HG03039 (cell line): ENCODE data around the gene SGF29.
"Not testable (repeated sequence)": the region's sequence is repeated elsewhere in the genome, so short reads cannot be mapped to it uniquely, and the experiment has no call there.

ENCODE experiments used
- ATAC-seq: cut with Tn5 transposase; IDR thresholded peaks from one replicate; pipeline ENCODE4 v1.9.1; 2021; ENCODE audit warnings: mild to moderate bottlenecking, moderate library complexity; ENCODE audit not compliant: unreplicated experiment

The SGF29 gene

DNA sequence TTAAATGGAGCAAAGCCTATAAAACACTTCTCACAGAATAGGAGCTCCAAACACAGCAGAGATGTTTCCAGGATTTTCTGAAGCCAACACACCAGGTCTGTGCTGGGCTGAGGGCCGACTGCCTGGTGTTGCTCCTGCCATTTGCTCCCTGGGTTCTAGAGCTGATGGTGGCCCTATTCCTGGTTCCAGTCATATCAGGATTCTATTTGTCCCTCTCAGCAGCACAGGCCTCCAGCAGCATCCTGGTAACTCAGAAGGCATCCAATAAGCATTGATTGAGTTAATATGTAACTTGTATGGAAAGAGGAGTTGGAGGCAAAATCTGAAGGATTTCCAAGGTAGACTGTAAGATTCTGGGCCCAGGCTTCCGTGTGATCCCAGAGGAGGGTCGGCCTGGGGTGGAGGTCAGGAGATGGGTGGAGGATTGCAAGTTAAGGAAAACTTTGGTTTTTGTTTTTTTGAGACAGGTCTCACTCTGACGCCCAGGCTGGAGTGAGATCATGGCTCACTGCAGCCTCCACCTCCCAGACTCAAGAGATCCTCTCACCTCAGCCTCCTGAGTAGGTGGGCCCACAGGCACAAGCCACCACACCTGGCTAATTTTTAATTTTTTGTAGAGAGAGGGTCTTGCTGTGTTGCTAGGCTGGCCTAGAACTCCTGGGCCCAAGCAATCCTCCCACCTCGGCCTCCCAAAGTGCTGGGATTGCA is 20.6 kb upstream of the SGF29 start:
- ATAC-seq = no peak

DNA sequence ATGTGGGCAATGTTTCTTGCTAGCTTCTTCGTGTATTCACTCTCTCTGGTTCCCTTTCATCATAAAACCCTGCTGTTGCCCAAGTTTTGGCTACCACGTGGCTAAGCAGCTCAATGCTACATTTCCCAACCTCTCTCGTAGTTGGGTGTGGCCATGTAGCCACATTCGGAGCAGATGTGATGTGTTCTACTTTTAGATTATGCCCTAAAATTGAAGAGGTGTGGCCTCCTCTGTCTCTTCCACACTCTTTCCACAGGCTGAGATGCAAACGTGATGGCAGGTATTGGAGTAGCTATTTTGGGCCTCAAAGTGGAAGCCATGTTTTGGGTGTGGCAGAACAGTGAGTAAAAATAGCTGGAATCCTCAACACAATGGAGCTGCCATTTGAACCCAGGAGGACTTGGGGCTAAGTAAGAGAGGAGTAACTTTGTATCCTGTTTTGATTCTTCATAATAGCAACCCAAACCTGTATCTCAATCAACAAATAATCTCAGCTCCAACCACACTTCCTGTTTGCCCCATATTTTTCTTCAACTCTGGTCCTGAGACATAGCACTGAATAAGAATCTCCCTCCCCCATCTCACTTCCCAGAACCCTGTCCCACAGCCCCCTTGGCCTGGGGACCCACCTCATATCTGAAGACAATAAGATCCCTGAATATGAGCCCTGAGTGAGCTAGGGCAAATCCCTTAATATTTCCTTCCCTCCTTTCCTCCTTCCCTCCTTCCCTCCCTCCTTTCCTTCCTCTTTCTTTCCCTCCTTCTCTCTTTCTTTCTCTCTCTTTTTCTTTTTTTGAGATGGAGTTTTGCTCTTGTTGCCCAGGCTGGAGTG is 19.0 kb upstream of the SGF29 start:
- no peak for ATAC-seq

DNA sequence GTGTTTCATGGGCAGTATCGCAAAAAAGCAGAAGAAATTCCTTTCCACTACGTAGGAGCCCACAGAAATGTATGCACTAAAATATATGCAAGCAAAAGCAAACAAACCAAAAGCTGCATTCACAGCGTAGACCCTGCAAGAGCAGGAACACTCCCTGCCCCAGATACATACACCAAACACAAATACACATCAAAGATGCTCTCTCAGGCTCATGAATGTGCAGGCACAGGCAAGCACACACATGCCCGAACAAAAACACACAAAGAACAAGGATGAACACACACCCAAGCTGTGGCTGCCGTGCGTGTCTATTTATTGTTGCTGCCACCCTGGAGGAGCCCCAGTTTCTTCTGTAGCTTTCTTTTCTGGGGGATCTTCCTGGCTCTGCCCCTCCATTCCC is 16.6 kb upstream of the SGF29 start:
- no peak for ATAC-seq

DNA sequence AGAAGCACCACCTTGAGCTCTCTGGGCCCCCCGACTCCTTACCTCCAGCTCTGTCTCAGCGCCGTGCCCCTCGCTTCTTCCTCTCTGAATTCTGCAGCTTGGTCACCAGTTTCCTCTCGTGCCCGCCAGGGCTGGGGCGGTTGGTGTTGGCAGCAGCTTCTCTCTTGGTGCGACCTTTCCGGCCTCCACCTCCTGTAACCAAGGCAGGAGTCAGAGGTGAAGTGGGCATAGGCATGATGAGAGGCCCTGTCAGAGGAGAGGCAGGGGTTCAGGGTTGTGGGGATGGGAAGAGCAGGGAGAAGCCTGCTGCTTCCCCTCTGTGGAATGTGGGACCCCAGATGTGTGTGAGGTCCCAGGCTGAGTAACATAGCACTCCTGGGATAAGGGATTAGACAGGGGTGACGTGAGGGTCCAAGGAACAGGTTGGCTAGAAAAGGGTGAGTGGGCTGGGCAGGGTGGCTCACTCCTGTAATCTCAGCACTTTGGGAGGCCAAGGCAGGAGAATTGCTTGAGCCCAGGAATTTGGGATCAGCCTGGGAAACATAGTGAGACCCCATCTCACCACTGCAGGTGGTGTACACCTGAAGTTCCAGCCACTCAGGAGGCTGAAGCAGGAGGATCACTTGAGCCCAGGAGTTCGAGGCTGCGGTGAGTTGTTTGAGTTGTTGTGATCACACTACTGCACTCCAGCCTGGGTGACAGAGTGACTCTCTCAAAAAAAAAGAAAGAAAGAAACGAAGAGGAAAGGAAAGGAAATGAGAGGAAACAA is 15.6 kb upstream of the SGF29 start:
- no peak for ATAC-seq

DNA sequence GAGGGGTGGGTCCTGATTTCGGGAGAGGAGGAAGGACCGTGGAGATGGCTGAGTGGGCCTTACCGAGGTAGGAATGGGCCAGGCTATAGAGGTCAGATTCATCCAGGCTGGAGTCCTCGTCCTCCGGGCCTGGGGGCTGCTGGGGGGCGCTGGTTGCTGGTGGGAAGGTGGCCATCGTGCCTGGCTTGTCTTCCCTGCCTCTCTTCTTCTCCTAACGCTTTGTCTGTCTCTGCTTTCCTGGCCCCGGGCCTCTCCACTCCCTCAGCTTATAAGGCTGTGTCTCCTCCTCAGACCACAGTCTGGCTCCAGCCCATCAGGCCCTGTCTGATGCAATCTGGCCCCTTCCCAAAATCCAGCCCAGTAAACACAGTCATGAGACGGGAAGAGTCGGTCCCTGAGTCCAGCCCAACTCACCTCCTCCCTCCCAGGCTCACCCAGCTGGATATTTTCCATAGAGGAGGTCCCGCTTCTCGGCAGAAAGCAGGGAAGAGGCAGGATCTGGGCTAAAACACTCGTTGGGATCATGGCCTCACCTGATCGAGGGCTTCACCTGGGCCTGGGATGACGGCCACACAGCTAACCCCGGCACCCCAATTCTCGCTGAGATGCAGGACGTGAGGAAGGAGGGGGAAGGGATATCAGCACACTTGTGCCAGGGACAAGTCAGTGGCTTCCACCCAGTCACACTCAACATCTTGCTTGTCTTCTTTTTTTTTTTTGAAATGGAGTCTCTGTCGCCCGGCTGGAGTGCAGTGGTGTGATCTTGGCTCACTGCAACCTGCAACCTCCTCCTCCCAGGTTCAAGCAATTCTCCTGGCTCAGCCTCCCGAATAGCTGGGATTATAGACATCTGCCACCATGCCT is 14.8 kb upstream of the SGF29 start, which contains the start of gene NUPR1:
Gene NUPR1 (minus strand): TSS at position 242 of the 864 bp plus-strand sequence. CDS start 67 bp downstream, at position 175.
- ATAC-seq = no peak

DNA sequence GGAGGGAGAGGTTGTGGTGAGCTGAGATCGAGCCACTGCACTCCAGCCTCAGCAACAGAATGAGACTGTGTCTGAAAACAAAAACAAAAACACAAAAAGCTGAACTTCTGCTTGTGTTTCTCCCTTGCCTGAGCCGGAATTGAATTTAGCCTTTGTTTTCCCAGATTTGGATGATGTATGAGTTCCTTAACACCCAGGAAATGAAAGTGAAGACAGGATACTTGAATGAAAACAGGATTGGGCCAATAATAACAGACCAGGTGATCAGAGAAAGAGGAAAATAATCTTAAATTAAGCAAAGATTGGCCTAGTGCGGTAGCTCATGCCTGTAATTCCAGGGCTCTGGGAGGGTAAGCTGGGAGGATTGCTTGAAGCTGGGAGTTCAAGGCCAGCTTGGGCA is 13.4 kb upstream of the SGF29 start:
- ATAC-seq = no peak

DNA sequence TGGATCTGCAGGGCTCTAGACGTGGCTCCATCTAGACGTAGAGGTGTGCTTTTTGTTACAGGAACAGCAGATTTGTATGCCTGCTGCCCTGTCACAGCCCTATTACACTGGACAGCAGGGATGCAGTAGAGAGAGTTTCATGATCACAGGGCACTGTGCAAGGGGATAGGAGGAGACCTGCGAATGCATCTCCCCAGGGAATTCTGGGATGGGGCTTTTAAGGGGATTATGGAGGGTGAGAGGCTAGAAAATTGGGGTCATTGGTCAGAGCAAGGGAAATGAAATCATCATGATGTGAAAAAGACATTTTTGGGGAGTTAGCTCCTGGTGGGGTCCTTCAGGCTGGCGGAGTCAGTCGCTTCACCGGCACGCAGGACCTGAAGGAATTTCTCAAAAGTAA is 11.1 kb upstream of the SGF29 start:
- ATAC-seq = no peak

DNA sequence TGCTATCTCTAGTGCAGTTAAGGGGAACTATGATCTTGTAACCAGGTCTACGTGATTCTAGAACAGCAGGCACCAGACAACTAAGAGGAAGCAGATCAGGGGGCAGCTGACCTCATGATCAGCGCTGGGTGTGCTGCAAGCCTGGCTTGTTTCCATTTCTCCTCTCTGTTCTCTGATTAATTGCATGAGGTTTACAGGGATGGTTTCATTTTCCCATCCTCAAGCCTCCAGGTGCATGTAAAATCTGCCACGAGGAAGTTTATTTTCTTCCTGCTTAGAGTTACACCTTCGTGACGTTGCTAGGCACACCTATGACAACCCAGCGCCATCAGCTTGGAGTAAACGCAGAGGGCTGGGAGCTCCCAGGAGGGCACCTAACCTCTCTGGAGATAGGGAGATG is 10.6 kb upstream of the SGF29 start:
- ATAC-seq = no peak

DNA sequence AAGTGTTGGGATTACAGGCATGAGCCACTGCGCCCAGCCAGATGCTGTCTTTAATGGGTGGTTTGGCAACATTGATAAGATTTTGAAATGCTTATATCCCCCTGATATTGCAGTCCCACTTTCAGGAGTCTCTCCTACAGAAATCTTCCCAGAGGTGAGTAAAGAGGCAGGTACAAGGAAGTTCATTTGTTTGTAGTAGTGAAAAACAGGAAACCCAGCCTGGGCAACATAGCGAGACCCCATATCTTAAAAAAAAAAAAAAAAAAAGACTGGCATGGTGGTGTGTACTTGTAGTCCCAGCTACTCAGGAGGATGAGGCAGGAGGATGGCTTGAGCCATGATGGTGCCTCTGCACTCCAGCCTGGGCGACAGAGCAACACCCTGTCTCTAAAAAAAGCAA is 8.7 kb upstream of the SGF29 start:
- ATAC-seq = no peak

DNA sequence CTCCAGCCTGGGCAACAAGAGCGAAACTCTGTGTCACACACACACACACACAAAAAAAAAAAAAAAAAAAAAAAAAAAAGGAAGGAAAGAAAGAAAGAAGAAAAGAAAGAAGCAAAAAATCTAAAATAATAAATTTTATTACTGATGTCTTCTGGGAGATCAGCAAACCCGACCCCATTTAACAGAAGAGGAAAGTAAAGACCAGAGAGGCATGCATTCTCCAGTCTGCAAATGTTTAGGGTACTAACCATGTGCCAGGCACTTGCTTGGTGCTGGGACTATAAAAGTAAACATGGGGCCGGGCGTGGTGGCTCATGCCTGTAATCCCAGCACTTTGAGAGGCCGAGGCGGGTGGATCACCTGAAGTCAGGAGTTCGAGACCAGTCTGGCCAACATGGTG is 7.8 kb upstream of the SGF29 start:
- not testable (repeated sequence) for ATAC-seq

DNA sequence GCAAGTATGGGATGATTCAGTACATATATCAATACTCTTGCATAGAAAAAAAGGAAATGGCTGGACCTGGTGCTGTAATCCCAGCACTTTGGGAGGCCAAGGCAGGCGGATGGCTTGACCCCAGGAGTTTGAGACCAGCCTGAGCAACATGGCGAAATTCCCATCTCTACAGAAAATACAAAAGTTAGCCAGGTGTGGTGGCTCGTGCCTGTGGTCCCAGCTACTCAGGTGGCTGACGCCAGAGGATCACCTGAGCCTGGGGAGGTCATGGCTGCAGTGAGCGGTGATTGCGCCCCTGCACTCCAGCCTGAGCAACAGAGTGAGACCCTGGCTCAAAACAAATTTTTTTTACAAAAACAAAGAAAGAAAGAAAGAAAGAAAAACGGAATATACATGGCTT is 7.1 kb upstream of the SGF29 start:
- ATAC-seq = no peak

DNA sequence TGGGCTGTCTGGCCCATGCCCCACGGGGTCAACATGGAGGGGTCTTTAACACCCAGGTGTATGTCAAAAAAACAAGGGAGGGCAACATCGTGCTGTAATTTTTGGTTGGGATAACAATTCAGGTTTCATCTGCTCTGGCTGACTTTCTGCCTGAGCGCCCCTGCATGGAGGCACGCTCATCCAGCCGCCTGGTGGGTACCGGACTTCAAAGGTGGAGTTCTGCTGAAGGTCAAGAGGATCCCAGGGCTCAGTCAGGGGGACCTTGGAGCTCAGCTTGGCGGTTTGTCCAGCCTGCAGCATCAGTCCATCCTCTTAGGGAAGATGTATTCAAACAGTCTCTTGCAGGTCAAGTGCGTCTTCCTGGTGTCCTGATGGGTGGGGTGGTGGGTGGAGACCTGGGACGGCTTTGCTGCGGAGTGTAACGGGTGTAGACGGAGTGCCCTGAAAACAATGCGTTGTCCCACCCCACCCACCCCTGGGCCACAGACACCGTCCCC is 5.4 kb upstream of the SGF29 start:
- ATAC-seq = no peak

DNA sequence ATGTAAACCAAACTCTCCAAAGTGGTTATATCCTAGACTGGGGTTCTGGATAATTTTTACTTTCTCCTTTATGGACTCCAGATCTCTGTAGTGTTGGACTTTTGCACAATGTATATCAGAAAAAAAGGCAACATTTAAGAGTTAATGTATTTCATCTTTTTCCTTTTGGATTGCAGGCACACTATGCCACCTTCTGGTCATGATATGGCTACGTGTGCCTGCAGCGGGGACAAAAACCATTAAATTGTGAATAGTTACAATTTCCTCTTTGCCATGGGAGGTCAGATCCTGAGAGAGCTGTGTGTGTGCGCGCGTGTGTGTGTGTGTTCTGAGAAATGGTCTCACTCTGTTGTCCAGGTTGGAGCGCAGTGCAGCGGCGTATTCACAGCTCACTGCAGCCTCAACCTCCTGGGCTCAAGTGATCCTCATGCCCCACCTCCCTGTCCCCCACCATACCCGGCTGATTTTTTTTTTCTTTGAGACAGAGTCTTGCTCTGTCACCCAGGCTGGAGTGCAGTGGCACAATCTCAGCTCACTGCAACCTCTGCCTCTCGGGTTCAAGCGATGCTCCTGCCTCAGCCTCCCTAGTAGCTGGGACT is 4.3 kb upstream of the SGF29 start:
- ATAC-seq = no peak

DNA sequence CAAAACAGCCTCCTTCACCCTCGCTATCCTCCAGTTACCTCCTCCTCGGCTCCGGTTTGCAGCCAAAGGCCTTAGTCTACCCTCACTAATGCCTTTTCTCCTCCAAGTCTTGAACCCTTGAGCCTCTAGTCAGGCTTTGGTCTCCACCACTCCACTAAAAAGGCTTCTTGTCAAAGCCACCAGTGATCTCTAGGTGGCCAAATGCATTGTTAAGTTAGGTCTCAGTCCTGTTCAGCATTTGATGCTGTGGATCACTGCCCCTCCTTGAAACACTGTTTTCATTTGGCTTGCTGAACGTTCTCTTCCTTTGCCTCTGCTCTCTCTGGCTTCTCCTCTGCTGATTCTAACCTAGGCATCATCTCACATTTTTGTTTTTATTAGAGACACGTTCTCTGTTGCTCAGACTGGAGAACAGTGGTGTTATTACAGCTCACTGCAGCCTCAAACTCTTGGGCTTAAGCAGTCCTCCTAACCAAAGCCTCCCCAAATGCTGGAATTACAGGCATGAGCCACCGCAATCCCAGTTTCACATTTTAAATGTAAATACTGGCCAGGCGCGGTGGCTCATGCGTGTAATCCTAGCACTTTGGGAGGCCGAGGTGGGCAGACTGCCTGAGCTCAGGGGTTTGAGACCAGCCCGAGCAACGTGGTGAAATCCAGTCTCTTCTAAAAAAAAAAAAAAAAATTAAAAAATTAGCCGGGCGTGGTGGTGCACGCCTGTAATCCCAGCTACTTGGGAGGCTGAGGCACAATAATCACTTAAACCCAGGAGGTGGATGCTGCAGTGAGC is 1.1 kb downstream of the SGF29 start:
- no peak for ATAC-seq

DNA sequence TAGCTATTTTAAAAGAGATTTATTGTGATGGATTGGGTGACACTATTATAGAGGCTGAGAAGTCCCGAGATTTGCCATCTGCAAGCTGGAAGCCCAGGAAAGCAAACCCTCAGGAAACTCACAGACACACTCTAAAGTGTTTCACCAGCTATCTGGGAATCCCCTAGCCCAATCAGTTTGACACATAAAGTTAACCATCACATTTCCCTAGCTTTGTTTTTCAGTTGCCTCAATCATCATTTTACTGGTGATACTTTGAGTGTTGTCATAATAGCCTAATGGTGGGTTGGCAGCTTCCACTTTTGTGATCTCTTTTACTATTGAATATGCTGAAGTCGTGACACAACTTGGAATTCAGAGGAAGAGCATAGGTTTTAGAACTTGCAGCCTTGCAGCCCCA is 1.8 kb downstream of the SGF29 start:
- no peak for ATAC-seq

DNA sequence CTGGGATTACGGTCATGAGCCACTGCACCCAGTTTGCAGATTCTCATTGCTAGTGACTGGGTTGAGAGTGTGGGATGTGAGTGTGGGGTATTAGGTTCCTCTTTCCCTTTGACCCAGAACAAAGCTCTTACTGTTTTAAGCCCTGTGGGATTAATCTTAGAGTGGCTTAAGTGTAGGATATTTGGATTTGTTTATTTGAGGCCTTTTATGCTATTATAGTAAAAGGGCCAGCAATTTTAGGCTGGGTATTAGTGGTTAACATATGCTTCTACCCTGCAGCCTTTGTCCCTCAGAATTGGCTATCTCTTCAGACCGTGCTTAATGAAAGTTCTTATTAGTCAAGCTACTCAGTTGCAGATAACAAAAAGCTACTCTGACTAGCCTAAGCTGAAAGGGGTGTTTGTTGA is 3.2 kb downstream of the SGF29 start:
- ATAC-seq = no peak

DNA sequence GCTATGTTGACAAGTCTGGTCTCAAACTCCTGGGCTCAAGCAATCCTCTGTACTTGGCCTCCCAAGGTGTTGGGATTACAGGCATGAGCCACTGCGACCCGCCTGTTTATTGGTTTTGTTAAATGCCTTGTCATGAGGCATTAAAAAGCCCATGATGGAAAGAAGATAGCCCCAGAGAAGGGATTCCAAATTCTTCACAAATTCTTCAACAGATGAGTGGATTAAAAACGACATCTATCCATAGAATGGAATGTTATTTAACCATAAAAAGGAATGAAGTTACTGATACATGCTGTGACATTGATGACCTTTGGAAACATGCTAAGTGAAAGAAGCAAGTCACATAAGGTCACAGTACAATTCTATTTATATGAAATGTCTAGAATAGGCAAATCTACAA is 4.7 kb downstream of the SGF29 start:
- ATAC-seq = no peak

DNA sequence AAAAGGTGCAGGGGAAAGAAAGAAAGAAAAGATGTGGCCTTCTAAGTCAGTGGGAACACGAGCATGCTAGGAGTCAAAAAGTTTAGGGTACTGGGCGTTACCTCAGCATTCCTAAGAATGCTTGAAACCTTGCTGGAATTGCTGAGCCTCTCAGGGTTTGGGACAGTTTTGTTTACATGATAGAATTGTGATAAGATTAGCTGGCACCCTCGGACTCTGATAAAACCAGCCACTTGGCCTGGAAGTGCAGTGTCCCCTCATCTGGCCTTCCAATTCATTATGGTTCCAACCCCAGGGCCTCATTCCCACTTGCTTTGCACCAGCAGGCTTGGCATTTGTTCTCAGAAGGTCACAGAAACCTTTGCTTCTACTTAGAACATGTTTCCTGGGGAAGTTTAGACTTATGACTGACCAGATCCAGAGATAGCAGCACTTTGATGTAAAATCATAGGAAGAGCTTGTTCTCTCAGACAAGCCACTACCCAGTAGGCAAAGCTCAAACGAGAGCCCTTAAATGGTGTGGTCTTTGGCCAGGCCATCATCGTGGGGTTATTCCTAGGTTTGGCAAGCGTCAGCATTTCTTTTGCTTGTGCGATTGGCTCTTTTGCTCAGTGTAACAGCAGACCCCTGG is 8.0 kb downstream of the SGF29 start:
- ATAC-seq = no peak

DNA sequence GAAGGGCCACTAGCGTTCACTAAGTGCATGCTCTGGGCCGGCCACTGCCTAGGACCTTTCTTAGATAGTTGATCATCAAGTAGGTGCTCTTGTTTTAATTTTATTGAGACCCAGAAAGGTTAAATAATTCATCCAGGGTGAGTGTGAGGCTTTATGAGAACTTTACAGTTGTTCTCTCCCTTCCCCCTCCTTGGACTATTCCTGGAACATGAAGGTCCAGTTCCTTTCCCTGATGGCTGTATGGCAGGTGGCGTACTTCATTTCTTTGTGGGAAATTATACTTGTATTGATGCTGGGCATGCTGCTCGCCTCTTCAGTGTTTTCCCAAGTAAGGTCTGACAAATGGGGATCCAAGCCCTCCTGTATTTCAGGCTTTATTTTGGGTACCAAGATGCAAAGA is 8.5 kb downstream of the SGF29 start:
- ATAC-seq = no peak
